Fibroblast of upper back skin (primary cell): ENCODE measurements around the gene PARD6B.
"Not testable (repeated sequence)": the region's sequence is repeated elsewhere in the genome, so short reads cannot be mapped to it uniquely, and the experiment has no call there.

Source experiments
- DNase-seq: peaks from one replicate; pipeline ENCODE4 v3.0.0-alpha.2; 2013

PARD6B gene

GRCh38 chr20:50746138-50746940 lies 15.0 kb downstream of the PARD6B start:
- no peak for DNase-seq

- DNase-seq, result no peak
These were observed 15.9 kb downstream of the PARD6B start for GRCh38 chr20:50747275-50747674.

GRCh38 chr20:50750145-50750671 lies 18.8 kb downstream of the PARD6B start:
- DNase-seq, result no peak

DNA sequence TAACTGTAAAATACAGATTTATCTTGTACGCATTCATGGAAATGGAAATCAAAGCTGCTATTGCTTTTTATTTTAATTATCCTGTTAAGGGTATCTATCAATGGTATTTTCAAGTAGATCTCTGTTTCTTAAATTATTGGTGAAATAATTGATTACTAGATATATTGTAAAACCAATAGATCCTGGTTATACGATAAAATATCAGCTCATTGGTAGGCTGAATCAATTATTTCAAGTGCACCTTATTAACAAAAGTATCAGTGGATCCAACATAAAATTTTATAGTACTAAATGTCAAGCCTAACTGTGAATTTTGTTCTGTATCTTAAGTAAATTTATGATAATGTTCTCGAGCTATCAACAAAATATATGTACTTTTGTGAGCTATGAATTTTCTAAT lies 21.8 kb downstream of the PARD6B start:
- DNase-seq, result no peak

DNA sequence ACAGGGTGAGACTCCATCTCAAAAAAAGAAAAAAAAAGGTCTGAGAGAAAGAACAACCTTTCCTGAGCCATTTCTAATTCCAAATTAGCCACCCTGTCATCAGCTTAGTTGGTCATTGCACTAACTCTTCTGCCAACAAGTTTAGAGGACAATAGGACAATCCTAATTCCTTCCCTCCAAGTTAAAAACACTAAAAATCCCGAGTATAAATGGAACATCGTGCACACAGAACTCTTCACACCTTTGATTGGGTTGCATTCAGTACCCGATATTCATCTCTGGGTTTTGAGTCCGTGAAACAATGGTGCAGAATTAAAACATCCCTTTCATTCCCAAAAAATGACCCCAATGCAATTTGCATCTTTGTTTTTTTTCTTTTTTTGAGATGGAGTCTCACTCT lies 23.0 kb downstream of the PARD6B start:
- DNase-seq, result no peak

DNA sequence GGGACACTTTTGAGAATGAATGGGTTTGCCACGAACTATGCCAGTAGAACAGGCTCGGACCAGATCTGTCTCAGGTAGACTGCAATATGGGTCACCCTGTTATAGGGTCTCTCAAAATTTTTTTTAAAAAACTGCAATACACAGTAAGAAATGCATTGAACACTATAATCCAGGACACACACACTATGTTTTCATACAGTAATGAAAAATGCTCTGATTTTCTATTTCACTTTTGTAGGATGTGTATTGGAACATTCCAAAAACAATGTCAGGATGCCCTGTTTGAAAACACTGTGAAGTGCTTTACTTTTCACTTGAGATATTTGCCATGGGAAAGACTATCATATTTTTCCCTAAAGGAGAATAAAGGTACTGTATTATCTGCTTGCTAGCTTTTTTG lies 25.1 kb downstream of the PARD6B start:
- DNase-seq, result no peak

- no peak for DNase-seq
These were observed 27.1 kb downstream of the PARD6B start for GRCh38 chr20:50758469-50758868.

DNA sequence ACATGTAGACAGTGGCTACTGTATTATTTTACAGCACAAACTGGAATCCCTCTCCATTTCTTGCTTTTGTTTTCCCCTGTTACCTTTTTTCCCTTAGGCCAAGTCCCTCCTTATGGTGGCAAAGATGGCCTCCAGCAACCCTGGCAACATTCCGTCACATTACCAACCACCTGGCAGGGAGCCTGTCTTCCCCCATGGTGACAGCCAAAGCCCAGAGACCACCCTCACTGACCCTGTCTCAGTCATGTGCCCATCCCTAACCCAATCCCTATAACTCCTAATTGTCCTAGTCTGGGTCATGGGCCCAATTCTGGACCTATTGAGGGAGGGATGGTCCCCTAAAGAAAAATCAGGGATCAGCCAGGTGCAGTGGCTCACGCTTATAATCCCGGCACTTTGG lies 27.6 kb downstream of the PARD6B start:
- DNase-seq, result no peak

DNA sequence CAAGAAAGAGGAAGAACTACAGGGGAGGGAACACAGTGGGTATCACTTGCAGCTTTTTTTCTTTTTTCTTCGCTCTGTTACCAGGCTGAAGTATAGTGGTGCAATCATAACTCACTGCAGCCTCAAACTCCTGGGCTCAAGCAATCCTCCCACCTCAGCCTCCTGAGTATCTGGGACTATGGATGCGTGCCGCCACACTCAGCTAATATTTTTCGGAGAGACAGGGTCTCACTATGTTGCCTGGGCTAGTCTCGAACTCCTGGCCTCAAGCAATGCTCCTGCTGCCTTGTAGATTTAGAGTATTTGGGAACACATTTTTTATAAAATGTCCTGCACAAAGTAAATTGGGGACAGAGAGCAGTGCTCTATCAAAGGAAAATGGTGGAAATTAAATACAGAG lies 28.3 kb downstream of the PARD6B start:
- no peak for DNase-seq

DNA sequence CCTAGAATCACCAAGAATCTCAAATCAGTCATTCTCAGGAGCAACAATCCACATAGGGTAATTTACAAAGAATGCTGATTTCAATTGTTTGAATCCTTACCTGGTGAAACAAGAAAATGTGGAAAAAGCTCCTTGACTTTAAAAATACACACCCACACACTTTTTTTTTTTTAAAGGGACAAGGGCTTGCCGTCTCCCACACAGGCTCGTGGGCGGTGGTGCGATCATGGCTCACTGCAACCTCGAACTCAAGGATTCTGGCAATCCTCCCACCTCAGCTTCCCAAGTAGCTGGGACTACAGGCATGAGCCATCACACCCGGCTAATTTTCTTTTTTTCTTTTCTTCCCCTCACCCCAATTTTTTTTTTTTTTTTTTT lies 30.7 kb downstream of the PARD6B start:
- DNase-seq, result peak; percentile 34

GRCh38 chr20:50762435-50763220 lies 31.2 kb downstream of the PARD6B start:
- peak; percentile 46 for DNase-seq

- not testable (repeated sequence) for DNase-seq
These were observed 32.4 kb downstream of the PARD6B start for GRCh38 chr20:50763550-50764458.

DNA sequence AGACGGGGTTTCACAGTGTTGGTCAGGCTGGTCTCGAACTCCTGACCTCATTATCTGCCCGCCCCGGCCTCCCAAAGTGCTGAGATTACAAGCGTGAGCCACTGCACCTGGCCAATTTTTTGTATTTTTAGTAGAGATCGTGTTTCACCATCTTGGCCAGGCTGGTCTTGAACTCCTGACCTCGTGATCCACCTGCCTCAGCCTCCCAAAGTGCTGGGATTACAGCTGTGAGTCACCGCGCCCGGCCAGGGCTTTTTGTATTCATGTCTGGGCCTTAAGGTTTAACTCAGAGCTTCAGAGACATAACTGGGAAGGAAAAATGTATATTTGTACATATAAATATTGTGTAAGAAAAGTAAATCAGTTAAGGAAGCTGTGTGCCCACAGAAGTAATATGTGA lies 33.9 kb downstream of the PARD6B start:
- not testable (repeated sequence) for DNase-seq

DNA sequence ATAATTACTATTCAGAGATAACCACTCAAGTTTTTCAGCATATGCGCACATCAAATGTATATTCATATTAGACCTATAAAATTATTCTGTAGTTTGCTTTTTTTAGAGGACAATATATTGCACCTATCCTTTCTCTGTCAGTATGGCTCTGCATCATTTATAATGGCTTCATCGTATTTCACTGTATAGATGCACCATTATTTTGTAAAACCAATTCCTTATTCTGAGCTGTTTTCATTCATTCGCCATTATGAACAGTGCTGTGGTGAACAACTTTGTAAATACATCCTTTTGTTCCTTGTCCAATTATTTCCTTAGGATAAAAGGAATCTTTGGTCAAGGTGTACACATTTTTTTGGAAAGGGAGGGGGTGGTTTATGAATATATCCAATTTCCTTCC lies 34.3 kb downstream of the PARD6B start:
- no peak for DNase-seq

DNA sequence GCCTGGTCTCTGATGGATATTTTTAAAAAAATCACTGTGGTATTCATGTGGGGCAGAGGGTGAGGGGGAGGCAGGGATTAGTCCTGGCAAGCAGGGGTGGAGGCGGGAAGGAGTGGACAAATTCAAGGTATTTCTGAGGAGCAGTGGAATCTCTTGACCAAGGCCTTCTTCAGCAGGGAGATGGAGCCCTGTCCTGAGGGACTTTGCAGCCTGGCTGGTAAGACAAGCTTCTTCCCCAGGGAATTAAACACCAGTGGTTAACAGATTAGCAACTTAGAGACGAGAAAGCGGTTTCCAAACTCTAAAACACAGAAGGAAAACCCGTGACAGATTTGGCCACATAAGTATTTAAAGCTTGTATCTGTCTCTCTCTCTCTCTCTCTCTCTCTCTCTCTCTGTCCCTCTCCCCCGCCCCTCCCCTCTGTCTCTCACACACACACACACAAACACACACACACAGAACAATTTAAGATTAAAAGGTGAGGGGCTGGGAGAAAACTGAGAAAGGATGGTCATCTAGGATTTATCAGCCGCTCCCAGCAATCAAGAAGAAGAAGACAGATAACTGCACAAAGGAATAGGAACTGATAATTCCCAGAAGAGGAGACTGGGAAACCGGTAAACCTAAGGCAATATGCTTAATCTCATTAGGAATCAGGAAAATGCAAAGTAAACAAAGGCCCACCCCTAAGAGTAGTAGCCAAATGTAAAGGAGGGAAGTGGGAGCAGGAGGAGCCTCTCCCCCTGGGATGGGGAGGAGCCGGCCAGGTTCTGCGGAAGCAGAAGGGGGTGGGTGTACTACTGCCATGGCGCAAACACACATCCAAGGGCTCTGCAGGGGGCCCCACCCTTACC lies 35.8 kb downstream of the PARD6B start:
- peak; percentile 22 for DNase-seq

- not testable (repeated sequence) for DNase-seq
These were observed 37.6 kb downstream of the PARD6B start for GRCh38 chr20:50768991-50769390.

- DNase-seq, result not testable (repeated sequence)
These were observed 38.2 kb downstream of the PARD6B start for GRCh38 chr20:50769551-50770085.

- DNase-seq, result not testable (repeated sequence)
These were observed 40.2 kb downstream of the PARD6B start for GRCh38 chr20:50771419-50772080.

DNA sequence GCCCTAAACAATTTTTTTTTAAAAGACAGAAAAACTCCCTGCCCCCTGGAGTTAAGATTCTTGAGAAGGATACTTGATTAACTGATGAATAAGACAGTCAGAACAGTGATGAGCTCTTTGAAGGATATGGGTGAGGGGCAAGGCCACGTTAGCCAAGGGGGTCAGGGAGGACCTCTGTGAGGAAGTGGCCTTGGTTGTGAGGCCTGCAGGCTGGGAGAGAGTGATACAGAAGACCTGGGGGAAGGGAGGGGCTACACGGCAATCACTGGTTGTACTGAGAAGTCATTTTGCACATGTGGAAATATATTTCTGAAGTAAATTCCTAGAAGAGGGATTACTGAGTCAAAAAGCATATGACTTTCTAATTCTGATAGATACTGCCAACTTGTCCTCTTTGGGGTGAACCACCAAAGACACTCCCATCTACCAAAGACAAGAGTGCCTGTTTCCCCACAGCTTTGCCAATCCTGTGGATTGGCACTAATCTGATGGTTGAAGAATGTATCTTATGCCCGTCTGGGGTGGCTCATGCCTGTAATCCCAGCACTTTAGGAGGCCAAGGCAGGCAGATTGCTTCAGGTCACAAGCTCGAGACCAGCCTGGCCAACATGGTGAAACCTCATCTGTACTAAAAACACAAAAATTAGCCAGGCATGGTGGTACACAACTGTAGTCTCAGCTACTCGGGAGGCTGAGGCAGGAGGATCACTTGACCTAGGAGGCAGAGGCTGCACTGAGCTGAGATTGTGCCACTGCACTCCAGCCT lies 41.2 kb downstream of the PARD6B start:
- no peak for DNase-seq

DNA sequence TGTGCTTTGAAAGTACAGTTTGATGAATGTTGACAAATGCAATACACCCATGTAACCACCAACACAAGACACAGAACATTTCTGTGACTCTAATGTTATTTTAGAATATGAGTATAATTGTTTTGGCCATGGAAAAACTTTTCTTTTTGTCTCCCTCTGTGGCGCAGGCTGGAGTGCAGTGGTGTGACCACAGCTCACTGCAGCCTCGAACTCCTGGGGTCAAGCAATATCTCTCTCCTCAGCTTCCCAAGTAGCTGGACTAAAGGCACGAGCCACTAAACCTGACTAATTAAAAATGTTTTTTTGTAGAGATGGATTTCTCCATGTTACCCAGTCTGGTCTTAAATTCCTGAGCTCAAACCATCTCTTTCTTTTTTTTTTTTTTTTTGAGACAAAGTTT lies 43.1 kb downstream of the PARD6B start:
- no peak for DNase-seq
